Glomerular visceral epithelial cell (primary cell): ENCODE measurements around the gene UBASH3B.

Experiments
- DNase-seq: peaks from one replicate; pipeline ENCODE4 v3.0.0-alpha.2; 2016; ENCODE audit errors: extremely low spot score

UBASH3B gene

DNA sequence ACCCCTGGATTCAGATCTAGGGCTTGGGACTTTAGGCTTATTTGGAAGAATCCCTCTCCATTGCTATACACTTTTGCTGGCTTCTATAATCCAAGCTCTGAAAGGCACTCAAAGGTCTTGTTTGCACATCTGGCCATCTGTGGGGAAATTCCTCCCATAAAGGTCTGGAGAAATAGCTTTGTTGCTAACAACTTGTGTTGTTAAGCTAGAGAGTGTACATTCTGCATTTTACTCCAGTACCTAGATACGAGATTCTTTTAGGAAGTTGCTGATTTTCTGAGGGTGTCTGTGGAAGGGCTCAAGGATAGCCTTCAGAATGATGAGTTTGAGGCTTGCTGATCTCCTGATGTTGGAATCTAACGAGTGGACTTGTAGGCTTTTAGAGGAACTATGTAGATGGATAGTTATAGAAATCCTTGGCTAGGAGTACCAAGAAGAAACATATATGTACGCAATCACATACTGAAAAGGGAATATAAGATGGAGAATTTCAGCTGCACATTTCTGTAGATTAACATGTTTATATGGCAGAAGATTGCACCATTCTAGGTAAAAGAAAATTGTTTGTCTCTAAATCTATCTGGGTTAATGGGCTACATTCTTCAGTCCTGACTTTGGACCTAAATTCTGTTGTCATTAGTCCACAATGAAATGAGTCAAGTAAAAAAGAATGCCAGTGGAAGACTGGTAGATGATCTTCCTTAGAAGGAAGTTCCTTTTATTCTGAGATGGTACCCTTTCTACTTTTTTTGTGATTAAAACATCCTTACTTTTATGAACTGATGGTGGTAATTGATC lies 51.0 kb downstream of the UBASH3B start:
- DNase-seq: peak; percentile 44

DNA sequence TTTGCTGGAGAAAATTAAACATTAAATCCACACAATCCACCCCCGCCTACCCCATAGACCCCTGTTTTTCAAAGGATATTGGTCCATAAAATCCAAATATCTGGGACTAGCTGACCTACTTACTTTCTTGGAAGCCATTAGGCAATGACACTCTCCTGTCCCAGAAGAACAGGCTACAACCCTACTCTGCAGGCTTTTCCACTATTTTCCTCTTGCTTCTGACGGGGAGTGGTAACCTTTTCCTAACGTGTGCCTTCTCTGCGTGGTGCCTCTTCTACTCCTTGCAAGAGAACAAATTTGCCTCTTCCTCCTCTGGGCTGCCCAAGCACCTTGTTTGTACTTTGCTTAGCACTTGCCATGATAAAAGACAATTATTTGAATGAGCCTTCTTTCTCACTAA lies 51.6 kb downstream of the UBASH3B start:
- no peak for DNase-seq

DNA sequence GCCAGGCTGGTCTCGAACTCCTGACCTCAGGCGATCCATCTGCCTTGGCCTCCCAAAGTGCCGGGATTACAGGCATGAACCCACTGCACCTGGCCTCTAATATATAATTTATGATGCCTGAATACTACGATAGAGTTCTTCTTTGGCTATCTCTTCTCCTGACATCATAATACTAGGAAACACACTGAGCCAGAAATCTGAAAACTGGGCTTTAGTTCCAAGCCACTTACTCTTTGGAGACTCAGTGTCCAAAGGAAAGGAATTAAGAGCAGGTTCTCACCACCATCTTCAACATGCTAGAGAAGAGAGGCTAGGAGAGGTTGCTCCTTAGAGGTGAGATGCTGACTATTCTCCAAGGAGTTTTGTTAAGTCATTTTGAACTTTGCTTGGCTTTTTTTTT lies 52.4 kb downstream of the UBASH3B start:
- no peak for DNase-seq

DNA sequence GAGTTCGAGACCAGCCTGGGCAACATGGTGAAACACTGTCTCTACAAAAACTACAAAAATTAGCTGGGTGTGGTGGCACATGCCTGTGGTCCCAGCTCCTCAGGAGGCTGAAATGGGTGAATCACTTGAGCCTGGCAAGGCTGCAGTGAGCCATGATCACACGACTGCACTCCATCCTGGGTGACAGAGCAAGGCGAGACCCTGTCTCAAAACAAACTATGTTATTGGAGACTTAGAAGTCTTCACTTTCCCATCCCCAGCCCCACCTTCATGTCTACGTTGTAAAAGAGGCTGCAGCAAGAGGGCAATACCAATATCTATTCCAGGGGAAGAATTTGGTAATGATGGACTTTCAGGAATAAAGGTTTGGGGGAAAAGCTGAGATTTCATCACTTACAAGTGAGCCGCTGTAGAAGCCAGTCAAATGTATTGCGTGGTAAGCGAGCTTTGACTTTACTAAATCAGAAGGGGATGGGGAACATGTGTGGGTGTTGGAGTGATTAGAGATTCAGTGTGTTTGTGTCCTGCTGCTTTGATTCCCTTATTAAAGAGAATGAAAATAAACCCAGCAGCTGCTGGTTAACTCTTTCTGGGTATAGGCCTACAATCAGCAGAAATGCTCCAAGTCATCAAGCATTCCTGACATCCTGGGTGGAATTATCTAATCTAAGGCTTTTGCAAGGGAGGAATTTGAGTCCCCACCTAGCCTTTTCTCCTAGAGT lies 53.7 kb downstream of the UBASH3B start:
- DNase-seq: peak; percentile 76

DNA sequence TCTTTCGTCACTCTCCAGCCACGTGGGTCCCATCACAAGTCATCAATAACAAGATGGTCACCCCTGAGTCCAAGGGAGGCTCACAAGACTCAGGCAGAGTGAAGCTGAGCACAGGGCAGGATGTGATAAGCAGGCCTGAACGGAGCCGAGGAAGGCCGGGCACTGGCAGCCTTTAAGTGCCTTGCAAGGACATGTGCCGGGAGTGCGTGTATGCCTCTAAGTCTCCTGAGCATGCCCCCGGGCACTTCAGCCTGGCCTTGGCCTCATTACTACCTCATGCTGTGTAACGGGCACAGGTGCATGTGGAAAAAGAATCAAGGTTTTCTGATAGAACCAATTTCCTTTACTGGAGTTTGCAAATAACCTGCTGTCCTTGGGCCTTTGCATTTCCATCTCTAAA lies 55.8 kb downstream of the UBASH3B start:
- DNase-seq: no peak

DNA sequence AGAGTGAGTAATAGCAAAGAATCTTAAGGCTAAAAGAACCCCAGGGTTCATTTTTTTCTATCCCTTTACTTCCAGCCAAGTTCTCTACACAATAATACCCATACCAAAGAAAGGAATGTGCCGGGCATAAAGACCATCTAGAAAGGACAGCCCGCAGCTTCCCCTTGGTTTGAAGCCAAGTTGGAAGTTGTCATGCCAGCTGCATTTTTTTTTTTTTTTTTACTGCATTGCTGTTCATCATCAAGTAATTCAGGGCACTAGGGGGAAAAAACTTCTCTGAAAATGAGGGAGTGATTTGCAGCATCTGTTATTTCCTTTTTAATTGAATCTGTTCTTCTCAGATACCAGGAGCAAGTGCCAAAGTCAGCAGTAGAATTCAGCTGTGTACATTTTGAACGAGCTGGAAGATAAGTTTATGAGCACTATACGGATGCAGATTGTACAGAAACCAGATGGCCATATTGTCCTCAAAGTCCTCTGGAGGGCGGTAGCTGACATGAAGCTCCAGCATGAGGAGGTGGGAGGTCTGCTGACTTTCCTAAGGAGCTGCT lies 56.4 kb downstream of the UBASH3B start:
- peak; percentile 75 for DNase-seq

DNA sequence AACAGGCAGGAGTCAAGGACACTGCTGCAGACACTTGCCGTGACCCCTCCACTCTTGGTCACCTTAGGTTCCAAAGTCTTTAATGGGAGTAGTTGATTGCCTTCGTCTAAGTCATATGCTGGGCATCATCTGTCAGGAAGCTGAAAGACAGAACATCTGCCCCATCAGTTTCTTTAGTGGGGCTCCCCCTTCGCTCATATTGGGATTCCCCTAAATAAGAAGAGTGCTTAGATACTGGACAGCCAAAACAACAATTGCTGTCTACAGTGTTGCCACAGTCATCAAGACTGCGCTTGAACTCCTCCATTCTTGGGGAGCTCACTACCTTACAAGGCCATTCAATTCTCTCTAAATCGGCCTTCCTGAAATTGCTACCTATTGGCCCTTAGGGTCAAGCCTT lies 58.5 kb downstream of the UBASH3B start:
- DNase-seq: no peak

DNA sequence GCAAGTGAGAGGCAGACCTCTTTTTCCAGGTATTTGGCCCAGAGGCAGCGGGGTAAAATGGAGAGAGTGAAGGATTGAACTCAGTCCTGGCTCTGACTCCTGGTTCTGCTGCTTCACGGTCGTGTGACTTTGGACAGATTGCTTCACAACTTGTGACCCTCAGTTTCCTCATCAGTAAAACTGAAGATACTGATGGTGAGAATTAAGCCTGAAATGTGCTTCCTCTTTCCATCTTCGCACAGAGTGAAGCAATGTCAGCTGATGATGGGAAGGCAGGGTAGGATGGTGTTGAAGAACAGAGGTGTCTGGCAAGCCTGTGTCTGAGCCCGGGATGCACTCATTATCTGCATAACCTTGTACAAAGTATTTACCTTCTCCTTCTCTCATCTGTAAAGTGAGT lies 59.0 kb downstream of the UBASH3B start:
- no peak for DNase-seq

DNA sequence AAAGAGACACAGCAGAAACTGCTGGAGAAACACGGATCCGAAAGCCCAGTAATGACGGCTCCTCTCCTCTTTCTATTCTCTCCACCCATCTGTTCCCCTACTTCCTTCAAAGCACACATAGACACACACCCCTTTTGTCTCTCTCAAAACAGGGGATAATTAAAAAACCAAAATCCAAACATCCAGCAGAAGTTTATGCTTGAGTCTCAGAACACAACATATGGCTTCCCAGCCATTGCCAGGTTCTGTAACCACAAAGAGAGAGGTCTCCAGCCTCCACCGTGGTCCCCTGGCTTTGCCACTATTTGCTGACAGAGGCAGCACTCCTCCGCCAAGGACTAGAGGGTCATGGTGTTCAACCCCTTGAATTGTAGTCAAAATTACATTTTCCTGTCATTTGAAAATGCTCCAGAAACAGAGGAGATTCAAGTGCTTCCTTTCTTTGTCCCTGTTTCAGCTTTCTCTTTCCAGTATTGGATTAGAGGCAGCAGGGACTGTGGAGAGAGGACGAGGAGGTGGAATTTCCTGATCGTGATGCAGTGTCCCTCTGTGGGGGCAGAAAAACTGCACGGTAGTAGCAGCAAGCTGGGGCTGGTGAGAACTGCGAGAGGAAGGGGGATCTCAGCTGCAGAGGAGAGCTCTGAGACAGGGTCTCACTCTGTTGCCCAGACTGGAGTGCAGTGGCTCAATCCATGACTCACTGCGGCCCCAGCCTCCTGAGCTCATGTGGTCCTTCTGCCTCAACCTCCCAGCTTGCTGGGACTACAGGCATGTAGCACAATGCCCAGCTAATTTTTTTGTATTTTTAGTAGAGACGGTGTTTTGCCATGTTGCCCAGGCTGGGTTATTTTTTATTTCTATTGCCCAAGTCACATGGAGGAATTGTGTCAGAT lies 60.3 kb downstream of the UBASH3B start:
- no peak for DNase-seq

DNA sequence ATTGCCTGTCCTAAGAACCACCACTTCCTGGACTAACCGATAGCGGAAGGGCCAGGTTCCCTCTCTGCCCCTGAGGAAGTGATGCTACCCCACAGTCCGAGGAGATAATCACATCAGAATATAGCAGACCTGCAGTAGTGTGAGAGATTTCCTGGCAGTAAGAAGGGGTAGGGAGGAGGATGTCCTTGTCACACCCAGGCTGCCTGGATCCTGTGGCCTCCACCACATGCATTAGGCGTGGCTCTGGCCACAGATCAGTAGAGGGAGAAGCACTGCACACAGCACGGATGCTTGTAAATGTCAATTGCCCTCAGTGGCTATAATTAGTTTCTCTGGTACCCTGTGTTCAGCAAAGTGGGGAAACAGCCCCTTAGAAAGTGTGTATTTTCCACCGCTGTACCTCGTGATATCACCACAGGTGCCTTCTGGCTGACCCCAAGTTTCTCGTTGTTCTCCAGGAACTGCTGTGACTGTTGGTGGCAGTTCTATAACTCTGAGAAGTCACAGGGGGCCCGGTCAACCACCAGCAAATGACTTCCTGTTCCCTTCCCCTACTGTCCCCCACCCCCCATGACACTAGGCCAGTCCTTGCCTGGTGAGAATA lies 61.8 kb downstream of the UBASH3B start:
- DNase-seq: no peak

DNA sequence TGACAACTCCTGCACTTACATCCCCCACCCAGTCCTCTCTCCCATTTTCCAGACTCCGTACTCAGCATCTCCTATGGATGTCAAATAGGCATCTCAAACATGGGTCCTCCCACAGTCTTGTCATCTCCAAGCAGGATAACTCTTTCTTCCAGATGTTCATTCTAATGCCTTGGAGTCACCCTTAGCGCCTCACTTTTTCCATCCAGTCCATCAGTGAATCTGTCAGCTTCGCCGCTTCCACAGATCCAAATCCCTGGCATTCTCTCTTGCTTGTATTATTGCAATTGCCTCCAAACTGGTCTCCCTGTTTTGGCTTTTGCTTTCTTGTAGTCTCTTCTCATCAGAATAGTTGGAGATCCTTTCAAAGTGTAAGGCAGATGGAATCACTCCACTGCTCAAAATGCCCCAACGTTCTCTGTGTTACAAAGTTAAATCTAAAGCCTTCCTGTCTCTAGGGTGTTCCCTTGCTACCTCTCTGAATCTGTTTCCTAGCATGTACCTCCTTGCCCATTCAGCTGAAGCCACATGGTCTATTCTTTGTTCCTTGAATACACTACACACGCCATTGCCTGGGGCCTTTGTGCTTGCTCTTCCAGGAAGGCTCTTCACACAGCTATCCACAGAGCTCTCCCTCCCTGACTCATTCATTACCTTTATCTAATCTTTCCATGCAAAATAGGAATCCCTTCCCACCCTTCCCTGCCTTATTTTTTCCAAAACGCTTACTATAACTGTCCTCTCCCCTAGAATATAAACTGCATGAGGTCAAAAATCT lies 64.8 kb downstream of the UBASH3B start:
- DNase-seq: no peak

DNA sequence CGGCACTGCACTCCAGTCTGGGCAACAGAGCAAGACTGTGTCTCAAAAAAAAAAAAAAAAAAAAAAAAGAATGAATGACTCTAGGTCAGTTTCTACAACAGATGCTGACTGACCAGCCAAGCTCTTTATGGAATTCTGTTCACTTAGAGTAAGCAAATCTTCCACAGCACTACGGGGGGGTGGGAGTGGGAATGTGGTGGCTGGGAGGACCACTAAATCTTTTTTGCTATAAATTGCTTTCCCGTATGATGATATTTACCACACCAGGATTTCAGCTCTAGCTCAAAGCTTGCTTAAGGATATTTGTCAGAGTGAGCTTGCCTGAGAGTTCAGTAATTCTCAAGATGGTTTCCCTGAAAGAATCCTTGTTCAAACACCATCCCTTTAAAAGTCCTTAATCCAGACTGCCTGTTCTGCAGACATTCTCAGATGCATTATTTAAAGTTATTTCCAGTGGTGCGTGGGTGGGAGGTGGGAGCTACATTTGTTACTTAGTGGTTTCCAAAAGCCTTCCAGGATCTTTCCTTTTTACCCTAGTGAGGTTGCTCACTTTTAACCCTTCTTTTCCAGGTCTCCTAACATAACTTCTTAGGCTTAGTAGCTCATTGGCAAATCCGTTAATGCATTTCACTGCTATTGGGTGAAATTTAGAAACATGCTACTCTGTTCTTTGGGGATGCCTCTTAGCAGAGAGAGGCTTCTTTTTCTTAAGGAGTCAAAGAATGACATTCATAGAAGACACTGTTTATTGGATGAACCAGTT lies 65.9 kb downstream of the UBASH3B start:
- DNase-seq: no peak

DNA sequence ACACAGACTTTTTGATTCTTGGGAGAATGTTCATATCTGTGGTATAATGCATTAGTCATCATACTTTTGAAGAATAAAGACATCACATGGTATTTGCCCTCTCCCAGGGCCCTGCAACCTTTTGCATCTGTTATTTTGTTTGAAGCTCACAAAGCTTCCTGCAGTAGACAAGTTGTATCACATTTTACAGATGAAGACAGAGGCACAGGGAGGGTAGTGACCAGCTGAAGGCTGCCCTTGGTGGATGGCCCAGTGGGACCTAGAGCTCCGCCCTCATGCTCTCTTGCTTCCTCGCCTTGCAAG lies 66.4 kb downstream of the UBASH3B start:
- DNase-seq: no peak

DNA sequence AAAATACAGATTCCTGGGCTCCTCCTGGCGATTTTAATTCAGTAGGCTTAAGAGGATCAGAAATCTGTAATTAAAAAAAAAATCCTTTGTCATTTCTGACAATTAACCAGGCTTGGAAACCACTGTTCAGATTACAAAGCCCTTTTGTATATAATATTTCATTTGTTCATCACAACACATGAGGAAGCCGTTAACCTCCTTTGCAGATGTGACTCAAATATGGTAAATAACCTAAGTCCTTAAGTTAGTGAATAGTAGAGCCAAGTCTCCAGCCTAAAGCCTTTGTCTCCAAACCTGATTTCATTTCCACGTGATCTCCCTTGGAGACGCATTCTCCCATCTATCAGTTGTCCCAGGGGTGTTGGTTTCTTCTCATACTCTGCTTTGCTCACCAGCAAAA lies 67.6 kb downstream of the UBASH3B start:
- DNase-seq: no peak

DNA sequence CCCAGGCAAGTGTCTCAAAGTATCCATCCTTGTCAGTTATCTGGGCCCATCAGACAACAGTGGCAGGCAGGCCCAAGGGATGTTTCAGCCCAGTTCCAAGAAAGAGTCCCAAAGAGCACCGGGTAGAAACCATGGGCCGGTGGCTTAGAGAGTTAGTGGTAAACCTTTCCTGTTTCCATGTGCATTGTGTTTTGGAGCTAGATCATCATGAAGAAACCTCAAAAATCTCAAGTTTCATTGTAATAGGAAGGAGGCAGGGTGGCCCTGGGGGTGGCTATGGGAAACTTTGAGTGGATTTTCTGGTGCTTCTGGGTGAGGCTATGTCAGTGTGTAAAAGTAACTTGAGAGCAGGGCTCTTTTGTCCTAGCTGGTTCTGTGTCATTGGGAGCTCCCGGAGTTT lies 68.1 kb downstream of the UBASH3B start:
- DNase-seq: no peak

DNA sequence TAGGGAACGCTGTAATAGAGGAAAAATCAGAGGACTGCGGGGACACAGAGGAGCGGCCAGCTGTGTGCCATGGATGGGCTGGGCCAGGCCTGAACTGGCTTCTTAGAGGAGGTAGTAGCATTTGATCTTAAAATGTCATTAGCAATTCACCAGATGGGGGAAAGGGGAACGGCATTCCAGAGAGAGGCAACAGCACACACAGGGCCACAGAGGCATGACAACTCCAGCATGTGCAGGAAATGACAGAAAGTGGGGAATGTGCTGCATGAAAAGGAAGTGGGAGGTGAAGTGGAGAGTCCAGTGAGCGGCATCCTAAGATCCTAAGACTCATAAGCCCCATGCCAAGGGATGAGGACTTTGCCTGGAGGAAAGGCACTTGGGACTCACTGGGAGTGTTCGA lies 69.0 kb downstream of the UBASH3B start:
- peak; percentile 38 for DNase-seq

DNA sequence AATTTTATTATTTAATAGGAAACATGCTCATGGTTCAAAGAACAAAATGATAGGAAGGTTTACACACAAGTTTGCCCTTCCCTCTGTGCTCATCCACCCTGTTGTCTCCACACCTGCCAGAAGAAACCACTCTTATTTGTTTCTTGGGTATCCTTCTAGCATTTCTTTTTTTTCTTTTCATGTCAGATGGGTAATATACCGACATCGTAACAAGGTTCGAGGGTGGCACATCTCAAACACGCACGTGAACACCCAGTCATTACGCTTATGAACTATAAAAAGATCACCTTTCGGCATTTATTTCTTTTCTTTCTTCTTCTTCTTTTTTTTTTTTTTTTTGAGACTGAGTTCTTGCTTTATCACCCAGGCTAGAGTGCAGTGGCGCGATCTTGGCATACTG lies 70.5 kb downstream of the UBASH3B start:
- no peak for DNase-seq

DNA sequence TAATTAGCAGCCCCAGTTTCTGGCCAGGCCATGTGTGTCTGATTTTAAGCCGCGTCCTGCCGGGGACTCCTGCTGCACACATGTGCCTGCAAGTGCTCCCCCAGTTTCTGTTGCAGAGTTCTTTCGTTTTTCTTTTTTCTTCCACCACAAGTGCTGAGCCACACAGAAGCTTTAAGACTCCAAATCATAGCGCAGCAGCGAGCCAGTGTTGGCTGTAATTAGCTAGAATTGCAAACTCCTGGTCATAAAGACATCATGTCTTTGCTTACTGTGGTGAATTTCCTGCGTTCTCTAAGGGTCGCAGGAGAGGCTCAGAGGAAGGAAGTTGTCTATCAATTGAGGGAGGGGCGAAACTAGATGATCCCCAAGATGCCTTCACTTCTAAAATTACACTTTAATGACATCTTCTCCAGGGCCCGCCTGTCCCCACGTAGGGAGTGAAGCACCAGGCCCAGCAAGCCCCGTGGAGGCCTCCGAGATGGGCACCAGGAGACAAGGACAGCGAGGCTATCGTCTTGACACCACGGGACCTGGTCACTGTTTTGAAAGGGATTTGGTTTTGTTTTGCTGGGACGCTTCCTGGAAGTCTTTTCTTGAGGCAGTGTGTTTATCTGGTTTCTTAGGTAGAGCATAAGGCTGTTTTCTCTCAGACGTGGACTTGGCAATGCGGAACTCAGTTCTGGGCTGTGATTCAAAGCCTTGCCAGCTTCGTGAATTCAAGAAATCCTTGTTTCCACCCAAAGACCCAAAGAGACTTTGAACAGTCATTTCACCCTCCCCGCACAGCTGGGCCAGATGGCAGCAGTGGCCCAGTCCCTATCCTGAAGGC lies 71.8 kb downstream of the UBASH3B start:
- DNase-seq: no peak

DNA sequence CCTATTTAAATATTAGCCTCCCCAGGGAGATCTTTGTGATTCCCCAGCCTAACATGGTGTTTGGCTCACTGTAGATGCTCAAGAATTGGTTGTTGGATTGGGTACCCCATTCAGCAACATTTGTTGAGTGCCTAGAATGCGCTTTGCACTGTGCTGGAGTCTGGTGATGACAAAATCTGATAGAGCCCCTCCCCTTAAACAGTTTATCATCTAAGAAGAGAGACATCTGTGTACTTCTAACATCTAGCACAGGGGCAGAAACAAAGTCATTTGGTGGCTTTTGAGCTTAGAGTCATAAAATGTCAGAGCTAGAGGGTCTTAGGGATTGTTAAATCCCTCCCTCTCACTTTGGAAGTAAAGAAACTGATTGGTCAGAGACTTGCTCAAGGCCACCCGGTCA lies 73.0 kb downstream of the UBASH3B start:
- DNase-seq: no peak
